ENCODE data around the gene EPS8.

DNA sequence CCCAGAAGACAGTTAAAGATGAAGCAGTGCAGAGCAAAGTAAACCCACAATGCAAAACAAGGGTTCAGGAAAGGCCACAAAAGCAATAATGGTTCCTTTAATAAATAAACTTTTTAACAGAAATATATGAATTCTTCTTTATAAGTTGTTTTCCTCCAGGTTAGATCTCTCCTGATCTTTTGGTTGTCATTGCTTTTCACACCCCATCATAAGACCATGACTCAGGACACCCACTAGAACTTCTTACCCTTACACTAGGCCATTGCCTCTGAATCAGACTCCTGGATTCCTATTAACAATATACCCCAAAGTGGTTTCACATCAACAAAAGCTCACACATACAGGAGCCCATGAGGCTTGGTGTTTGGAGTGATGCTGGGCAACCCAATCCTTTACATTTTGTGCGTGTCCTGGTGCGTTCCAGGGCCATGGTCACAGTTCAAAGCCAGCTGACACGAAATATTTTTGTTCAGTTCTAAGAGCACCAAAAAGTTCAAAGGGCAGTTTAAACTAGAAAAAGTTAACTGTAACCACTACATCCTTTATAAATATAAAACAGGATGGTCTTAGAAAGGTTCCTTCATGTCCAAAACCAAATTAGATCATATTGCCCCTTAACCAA lies 187.0 kb downstream of the EPS8 start:
- TF ChIP-seq, protein P1, sequence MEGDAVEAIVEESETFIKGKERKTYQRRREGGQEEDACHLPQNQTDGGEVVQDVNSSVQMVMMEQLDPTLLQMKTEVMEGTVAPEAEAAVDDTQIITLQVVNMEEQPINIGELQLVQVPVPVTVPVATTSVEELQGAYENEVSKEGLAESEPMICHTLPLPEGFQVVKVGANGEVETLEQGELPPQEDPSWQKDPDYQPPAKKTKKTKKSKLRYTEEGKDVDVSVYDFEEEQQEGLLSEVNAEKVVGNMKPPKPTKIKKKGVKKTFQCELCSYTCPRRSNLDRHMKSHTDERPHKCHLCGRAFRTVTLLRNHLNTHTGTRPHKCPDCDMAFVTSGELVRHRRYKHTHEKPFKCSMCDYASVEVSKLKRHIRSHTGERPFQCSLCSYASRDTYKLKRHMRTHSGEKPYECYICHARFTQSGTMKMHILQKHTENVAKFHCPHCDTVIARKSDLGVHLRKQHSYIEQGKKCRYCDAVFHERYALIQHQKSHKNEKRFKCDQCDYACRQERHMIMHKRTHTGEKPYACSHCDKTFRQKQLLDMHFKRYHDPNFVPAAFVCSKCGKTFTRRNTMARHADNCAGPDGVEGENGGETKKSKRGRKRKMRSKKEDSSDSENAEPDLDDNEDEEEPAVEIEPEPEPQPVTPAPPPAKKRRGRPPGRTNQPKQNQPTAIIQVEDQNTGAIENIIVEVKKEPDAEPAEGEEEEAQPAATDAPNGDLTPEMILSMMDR (IDR thresholded peaks at IDR 0.05), result no peak
- no peak for TF ChIP-seq POLR2A (IDR thresholded peaks at IDR 0.05)
- no peak for TF ChIP-seq POLR2AphosphoS5 (IDR thresholded peaks at IDR 0.05; ENCODE audit: insufficient read depth in 1 of 2, low read depth in 1 of 2)

Data from vagina (tissue), 2 donors.